ENCODE results near the gene MBNL2. TPM values are rescaled to one million over a fixed set of nuclear protein-coding genes. Genes with fewer than 3 reads are reported as not detected.

The MBNL2 gene
- total and polyA plus RNA-seq, 2 of the 4 experiments (the other 2 are of a cell fraction): 26.9 to 103 TPM

GRCh38 chr13:97226013-97226412 is 3.9 kb downstream of the MBNL2 start:
- no peak overlapping the region; a peak in 1 of 4 replicates for H4K8ac ChIP-seq (ENCODE audit: low read depth in 2 of 2, low read length in 2 of 2)
- peaks cover 18% of the 10 kb centered on the region for H3K4me1 ChIP-seq (ENCODE audit: control insufficient read depth, insufficient read depth, low read length)
- no peak overlapping the region for H2AFZ ChIP-seq (replicated peaks; ENCODE audit: low read length, poor library complexity)
- H4K5ac ChIP-seq (ENCODE audit: low read depth, low read length): no peak overlapping the region
- H3K14ac ChIP-seq (replicated peaks; ENCODE audit: low read depth, low read length): 0 out of 2 replicates have a peak overlapping the region, but pooled peaks have one; percentile 12
- POLR2A ChIA-PET (ENCODE audit: unreplicated experiment): no interaction called here
- no peak overlapping the region for H2BK120ac ChIP-seq (ENCODE audit: low read depth, low read length)
- no peak overlapping the region for H2AK5ac ChIP-seq (ENCODE audit: low read depth, low read length)
- peak overlapping the region; percentile 7; the same call in 1 of the 2 replicates for H3K27ac ChIP-seq (ENCODE audit: insufficient read depth, low read length)
- H4K20me1 ChIP-seq (ENCODE audit: insufficient read depth, low read length): peaks cover 54% of the 10 kb centered on the region
- no peak overlapping the region for H2BK20ac ChIP-seq (ENCODE audit: low read depth, low read length)
- CTCF ChIA-PET: interaction anchor here (1.1 kb wide), 1 partner anchor 101 kb away, joined by 3 read pairs; no protein-coding TSS in a partner anchor
- ATAC-seq (ENCODE audit: low read depth) (no peak), DNase-seq (no peak)
- TF ChIP-seq CHD1 (IDR thresholded peaks at IDR 0.05; ENCODE audit: low read depth, low read length): no peak
- TF ChIP-seq SMC3 (IDR thresholded peaks at IDR 0.05; ENCODE audit: low read depth, low read length): no peak
- TF ChIP-seq RAD21 (IDR thresholded peaks at IDR 0.05; ENCODE audit: low read length): no peak
- no peak for TF ChIP-seq NFE2L2 (IDR thresholded peaks at IDR 0.05; ENCODE audit: low read depth, low read length)
- no peak for TF ChIP-seq POLR2A (IDR thresholded peaks at IDR 0.05; ENCODE audit: low read depth, low read length)
- H3K23ac ChIP-seq (ENCODE audit: low read depth, low read length): peak overlapping the region; percentile 26; the same call in 1 of the 2 replicates
- 0 out of 2 replicates have a peak overlapping the region, but pooled peaks have one; percentile 30 for H3K4ac ChIP-seq (ENCODE audit: low read depth, low read length)
- H3K4me2 ChIP-seq (ENCODE audit: low read depth, low read length): peak overlapping the region; percentile 86
- no peak overlapping the region for H3K56ac ChIP-seq (ENCODE audit: extremely low read depth, insufficient read depth, low read length)
- intact Hi-C loops (cut with micrococcal nuclease): no loop called here
- H3K27me3 ChIP-seq (ENCODE audit: control insufficient read depth, insufficient read depth, low read length): no peaks in the 10 kb centered on the region
- H2BK5ac ChIP-seq (ENCODE audit: low read depth, low read length, poor library complexity, severe bottlenecking): no peak overlapping the region
- H3K79me1 ChIP-seq (ENCODE audit: low read depth in 1 of 2, low read length in 2 of 2): peaks cover 2 to 55% of the 10 kb centered on the region in 2 experiments
- no TSS peak for BruUV-seq (replicated peaks)
- 0 out of 2 replicates have a peak overlapping the region, but pooled peaks have one; percentile 8 for H3K9ac ChIP-seq (ENCODE audit: low read depth, low read length)
- peaks cover 2% of the 10 kb centered on the region; the same call in 1 of the 2 replicates for H3K36me3 ChIP-seq (ENCODE audit: control insufficient read depth, insufficient read depth, low read length)
- no peak overlapping the region for H4K91ac ChIP-seq (ENCODE audit: insufficient read depth, low read depth, low read length)
- dilution Hi-C loops (cut with HindIII; ENCODE audit: low sequenced_read_pairs, unreplicated experiment): no loop called here
- in situ Hi-C loops (cut with MboI; ENCODE audit: low sequenced_read_pairs): no loop called here
- H2AK9ac ChIP-seq (replicated peaks; ENCODE audit: low read depth, low read length, poor library complexity): no peak overlapping the region
- H3K18ac ChIP-seq (ENCODE audit: low read depth, low read length): no peak overlapping the region
- no peak overlapping the region for H2BK15ac ChIP-seq (ENCODE audit: low read depth, low read length)
- H3K9me3 ChIP-seq (ENCODE audit: control insufficient read depth, insufficient read depth, low read length): no peaks in the 10 kb centered on the region
- 75% methylated on average over 2 of the region's 8 CpGs; no CpG with 5 or more reads in 1 of the 2 experiments for WGBS, 2 experiments (ENCODE audit: extremely low coverage in 2 of 2, insufficient read length in 1 of 2)
- peaks cover 21% of the 10 kb centered on the region for H3K9me1 ChIP-seq (ENCODE audit: insufficient read depth, low read length)
- peak overlapping the region; percentile 8; the same call in 1 of the 2 replicates for H3K4me3 ChIP-seq (ENCODE audit: insufficient read depth, low read depth, low read length)

Measured in IMR-90 (cell line).